HG03520 (cell line): ENCODE results near the gene ACSL4.
"Not testable (repeated sequence)": the region's sequence is repeated elsewhere in the genome, so short reads cannot be mapped to it uniquely, and the experiment has no call there.

Experiments
- ATAC-seq: cut with Tn5 transposase; IDR thresholded peaks from one replicate; pipeline ENCODE4 v1.9.1; 2021; ENCODE audit warnings: mild to moderate bottlenecking, moderate library complexity; ENCODE audit not compliant: unreplicated experiment

The ACSL4 gene

DNA sequence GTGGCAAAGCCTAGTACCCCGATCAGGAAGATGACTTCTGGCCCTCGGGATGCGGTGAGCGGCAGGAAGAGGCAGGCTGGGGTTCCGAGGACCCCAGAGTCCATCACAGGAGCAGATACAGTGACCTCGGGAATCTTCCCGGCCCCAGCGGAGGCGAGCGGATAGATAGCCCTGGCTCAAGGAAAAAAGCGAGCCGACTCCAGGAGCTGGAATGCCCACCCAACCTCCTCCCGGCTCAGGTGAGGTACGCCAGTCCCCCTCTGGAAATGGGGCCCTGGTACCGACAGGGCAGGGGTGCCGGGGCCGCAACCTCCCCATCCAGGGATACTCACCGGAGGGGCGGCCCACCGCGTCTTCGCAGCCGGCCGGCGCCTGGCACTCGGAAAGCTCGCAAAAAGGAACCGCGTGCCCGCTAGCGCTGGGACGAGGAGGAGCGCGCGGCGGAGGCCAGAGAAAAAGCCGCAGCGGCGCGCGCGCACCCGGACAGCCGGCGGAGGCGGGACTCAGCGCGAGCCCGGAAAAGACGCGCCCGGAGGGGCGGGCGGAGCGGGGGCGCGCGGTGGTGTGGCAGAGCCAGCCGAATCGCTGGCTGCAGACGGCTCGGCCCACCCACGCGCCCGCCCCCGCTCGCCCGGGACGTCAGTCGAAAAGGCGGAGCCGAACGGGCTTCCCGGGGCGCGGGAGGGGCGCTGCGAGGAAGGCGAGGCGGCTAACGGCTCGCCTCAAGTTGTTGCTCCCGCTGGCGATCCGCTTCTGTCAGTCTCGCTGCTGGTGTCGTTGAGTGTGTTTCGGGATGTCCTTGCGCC lies at the start of gene ACSL4:
TSS of gene ACSL4 (minus strand) at position 451 of the 806 bp plus-strand sequence. CDS start 49,894 bp downstream, outside the sequence.
- ATAC-seq, result peak; percentile 76

DNA sequence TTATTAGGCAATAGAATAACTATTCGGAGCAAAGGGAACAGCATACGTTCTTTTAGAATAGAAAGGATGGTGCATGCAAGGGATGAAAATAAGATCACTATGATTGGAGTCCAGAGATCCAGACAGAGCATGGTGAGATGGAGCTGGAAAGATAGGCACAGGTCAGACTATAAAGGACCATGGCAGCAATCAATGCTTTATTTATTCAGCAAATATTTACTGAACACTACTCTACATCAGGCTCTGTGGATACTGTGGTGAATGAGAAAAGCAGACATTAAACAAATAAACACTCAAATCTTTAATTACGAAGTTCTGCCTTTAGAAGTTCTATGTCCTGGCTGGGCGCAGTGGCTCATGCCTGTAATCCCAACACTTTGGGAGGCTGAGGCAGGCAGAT lies 44.7 kb upstream of the ACSL4 start:
- no peak for ATAC-seq

DNA sequence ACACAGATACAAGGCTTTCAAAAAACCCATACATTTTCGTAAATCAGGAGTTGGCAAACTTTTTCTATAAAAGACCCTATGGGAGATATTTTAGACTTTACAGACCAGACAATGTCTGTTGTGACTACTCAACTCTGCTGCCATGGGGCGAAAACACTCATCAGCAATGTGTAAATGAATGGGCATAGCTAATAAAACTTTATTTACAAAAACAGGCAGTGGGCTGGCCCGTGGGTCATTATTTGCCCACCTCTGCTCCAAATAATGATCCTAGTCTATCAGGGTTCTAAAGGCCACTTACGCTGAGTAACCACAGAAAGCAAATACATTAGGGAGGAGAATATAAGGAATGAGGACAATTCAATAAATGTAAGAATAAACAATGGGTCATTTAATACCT lies 43.9 kb upstream of the ACSL4 start:
- ATAC-seq, result no peak

DNA sequence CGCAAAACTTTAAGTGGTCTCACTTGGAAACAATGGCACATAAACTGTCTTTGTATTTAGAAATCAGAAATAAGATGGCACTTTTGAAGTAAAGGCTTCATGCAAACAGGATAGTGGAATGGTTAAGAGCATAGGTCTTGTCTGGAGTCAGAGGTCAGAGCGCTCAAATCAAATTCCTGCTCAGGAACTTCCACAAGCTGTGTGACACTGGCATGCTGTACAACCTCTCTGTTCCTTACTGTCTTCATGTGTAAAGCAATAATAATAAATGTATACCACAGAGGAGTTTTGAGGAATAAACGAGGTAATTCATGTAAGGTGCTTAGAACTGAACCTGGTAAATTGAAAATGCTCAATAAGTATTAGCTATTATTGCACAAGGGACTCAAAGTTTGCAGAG lies 43.4 kb upstream of the ACSL4 start:
- no peak for ATAC-seq

GRCh38 chrX:109775386-109775785 lies 42.3 kb upstream of the ACSL4 start:
- no peak for ATAC-seq

DNA sequence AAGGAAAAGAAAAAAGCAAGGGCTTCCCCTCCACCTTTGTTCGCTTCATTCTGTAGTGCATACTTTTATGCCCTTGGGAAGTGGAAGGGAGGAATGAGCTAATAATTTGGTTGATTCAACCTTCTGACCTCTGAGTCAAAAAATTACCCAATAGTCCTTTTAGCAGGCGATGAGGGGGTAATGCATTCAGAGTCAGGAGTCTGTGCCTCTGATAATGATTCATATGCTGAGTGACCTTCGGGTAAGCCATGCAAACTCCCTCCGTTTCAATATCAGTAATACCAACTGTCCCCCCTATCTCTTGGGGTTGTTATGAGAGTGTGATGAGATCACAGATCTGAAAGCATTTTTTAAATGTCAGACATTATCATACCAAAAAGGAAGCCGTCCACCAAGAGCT lies 41.6 kb upstream of the ACSL4 start:
- ATAC-seq, result peak; percentile 98

DNA sequence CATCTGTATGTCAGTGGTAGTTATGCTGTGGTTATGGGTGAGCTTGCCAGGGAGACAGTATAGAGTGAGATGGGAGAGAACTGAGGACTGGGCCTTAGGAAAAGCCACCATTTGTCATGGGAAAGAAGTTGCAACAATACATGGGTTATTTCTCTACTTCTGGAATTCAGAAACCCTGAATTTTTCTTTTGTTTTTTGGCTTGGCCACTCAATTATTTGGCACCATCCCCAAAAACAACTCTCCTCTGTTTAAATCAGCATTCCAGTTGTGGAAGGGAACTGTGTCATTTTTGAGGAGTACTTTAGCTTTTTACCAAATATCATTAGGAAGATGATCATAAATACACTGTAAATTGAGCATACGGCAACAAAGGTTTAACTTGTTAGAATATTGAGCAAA lies 41.1 kb upstream of the ACSL4 start:
- ATAC-seq, result no peak

DNA sequence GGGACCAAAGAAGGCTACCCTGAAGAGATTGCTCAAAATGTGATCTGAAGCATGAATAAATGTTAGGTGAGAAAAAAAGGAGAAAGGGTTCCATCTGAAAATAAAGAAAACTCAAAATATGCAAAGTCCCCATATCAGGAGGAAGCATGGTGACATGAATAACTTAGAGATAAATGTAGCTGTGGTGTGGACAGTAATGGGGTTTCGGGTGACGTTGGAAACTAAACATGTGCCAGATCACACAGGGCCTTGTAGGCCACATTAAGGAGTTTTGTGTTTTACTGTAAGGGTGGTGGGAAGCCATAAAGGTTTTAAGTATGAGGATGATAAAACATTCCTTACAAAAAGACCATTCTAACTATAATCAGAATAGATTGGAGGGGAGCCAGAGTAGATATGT lies 40.3 kb upstream of the ACSL4 start:
- ATAC-seq, result no peak

- ATAC-seq, result no peak
Measured at GRCh38 chrX:109770780-109771179, 37.7 kb upstream of the ACSL4 start.

DNA sequence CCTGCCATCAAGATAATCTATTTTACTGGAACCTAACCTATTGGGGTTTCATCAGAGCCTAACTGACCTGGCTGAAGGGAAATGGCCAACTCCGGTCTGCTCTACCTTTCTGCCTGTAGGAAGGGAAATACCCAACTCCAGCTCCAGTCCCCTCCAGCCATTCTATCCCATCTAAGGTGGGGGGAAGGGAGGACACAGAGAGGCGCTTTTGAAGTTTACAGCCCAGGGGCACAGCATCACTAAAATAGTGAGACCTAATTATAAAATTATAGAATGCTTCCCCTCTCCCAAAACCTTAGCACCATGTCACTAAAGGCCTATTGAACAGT lies 27.8 kb upstream of the ACSL4 start:
- ATAC-seq, result no peak

GRCh38 chrX:109760209-109760921 lies 27.3 kb upstream of the ACSL4 start:
- no peak for ATAC-seq

GRCh38 chrX:109753256-109753655 lies 20.2 kb upstream of the ACSL4 start:
- no peak for ATAC-seq

DNA sequence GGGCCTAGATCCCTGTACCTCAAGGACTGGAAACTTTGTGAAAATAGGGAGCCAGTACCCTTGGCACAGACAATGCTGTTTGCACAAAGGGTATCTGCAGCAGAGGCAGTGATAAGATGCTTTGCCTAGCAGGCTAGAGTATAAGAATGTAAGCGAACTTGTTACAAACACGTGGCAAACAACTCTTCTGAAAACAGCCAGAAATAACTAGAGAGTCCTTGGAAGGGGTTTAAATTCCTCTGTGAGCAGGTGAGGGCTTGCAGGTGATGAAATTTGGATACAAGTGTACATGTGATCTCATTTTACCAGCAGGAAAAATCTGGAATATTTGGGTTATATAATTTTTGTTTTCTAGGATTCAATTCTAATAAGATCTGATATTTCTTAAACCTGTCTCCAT lies 18.6 kb upstream of the ACSL4 start:
- no peak for ATAC-seq

- no peak for ATAC-seq
Measured at GRCh38 chrX:109749207-109749606, 16.1 kb upstream of the ACSL4 start.

- ATAC-seq, result no peak
Measured at GRCh38 chrX:109747681-109748080, 14.6 kb upstream of the ACSL4 start.

DNA sequence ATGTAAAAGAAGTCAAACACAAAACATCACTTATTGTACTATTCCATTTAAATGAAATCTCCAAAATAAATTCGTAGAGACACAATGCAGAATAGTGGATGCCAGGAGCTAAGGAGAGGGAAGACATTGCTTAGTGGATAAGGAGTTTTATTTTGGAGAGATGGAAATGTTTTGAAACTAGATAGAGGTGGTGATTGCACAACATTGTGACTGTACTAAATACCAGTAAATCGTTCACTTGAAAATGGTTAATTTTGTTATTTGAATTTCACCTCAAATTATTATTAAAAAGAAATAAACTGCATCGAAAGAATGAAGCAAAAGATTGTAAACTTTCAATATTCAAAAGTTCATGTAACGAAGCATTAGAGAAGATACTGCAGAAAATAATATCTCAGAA lies 9.7 kb upstream of the ACSL4 start:
- no peak for ATAC-seq

GRCh38 chrX:109740896-109741295 lies 7.8 kb upstream of the ACSL4 start:
- not testable (repeated sequence) for ATAC-seq

- ATAC-seq, result no peak
Measured at GRCh38 chrX:109740433-109740809, 7.4 kb upstream of the ACSL4 start.

- no peak for ATAC-seq
Measured at GRCh38 chrX:109739625-109740432, 6.8 kb upstream of the ACSL4 start.

- ATAC-seq, result no peak
Measured at GRCh38 chrX:109735202-109735744, 2.2 kb upstream of the ACSL4 start.

DNA sequence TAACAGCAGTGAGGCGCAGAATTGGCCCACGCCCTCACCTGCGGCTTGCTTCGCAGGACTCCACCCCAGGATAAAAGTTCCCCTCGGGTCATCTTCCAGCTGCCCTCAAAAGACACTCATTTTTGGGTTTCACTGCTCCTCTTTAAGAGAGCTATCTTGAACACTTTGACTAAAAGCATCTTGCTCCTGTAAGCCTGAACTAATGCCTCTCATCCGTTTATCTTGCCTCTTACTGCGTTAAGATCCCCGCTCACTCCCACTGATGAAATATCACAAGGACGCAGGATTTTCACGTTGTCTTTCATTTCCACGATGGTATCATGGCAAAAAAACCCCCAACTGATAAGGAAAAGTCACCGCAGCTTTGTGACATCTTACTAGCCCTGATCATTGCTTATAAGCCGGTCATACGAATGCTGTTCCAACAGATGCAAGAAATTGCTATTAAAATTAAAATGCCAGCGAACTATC lies 591 bp upstream of the ACSL4 start:
- no peak for ATAC-seq
